ENCODE measurements around the gene GNA15. TPM values are rescaled to one million over a fixed set of nuclear protein-coding genes. Genes with fewer than 3 reads are reported as not detected.

The GNA15 gene
- total and polyA plus RNA-seq, 12 donors, result 0.42 to 8.9 (median 1.1) TPM

DNA sequence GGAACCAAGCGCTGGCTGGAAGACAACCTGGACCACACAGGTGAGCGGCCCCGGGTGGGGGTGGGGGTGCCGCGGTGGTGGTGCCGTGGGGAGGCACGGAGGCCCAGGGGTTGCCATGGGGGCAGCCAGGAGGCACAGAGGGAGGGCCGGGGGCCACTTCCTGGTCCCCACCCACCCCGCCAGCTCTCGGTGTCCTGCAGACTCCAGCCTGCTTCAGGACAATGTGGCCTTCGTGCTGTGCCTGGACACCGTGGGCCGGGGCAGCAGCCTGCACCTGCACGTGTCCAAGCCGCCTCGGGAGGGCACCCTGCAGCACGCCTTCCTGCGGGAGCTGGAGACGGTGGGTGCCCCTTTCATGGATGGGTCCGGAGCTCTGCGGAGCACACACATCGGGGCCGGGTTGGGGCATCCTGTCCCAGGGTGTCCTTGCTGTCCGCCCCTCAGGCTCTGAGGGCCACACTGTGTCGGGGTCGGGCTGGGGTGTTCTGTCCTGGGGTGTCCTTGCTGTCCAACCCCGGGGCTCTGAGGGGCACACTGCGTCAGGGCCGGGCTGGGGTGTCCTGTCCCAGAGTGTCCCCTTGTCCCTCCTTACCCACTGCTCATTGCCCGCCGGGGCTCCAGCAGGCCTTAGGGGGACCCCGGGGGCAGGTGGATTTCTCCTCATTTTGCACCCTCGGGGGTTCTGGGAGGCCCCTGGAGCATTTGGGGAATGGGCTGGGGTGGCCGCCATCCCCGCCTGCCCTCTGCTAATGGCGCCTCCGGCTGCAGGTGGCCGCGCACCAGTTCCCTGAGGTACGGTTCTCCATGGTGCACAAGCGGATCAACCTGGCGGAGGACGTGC, 68.2 kb downstream of the GNA15 start:
- TF ChIP-seq, protein P1, sequence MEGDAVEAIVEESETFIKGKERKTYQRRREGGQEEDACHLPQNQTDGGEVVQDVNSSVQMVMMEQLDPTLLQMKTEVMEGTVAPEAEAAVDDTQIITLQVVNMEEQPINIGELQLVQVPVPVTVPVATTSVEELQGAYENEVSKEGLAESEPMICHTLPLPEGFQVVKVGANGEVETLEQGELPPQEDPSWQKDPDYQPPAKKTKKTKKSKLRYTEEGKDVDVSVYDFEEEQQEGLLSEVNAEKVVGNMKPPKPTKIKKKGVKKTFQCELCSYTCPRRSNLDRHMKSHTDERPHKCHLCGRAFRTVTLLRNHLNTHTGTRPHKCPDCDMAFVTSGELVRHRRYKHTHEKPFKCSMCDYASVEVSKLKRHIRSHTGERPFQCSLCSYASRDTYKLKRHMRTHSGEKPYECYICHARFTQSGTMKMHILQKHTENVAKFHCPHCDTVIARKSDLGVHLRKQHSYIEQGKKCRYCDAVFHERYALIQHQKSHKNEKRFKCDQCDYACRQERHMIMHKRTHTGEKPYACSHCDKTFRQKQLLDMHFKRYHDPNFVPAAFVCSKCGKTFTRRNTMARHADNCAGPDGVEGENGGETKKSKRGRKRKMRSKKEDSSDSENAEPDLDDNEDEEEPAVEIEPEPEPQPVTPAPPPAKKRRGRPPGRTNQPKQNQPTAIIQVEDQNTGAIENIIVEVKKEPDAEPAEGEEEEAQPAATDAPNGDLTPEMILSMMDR (IDR thresholded peaks at IDR 0.05), result no peak
- intact Hi-C loops (cut with DNase I), result no loop called here
- Histone ChIP-seq H3K36me3 (peaks cover 0 to 89% (median 23%) of the 10 kb centered on the region in 9 donors), H3K9me3 (no peaks in the 10 kb centered on the region), H3K27ac (no peak overlapping the region), H3K4me1 (no peaks in the 10 kb centered on the region), H3K4me3 (no peak overlapping the region), H3K27me3 (no peaks in the 10 kb centered on the region)
- ATAC-seq (no peak), DNase-seq (no peak)
- WGBS, 2 donors, result 96 to 97% methylated on average over 42 to 43 of the region's 43 CpGs

DNA sequence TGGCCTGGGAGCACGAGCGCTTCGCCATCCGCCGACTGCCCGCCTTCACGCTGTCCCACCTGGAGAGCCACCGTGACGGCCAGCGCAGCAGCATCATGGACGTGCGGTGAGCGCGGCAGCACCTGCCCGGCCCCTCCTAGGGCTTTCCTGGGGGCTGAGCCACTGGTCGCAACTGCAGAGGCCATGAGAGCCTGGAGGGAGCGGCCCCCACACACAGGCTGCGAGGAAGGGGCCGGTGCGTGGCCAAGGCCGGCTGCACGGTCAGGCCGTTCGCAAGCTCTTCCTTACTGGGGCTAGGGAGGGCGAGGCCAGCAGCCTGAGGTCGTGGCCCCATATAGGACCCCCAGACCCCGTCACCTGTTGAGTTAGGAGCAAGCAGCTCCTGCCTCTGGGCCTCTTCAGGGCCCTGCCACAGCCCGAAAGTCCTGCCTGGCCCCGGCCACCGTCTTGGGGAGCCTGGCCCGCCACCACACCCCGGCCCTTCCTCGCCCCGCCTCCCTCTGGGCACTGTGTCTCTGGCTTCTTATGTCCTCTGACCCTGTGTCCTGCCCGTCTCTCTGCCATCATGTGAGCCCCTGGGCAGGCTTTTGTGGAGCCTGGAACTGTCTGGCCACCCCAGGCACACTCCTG, 68.9 kb downstream of the GNA15 start:
- no peaks in the 10 kb centered on the region for H3K27me3 ChIP-seq
- peaks cover 0 to 87% (median 20%) of the 10 kb centered on the region in 9 donors for H3K36me3 ChIP-seq
- DNase-seq (no peak), ATAC-seq (no peak)
- H3K4me3 ChIP-seq, result no peak overlapping the region
- TF ChIP-seq, protein P1 (IDR thresholded peaks at IDR 0.05), result no peak
- intact Hi-C loops (cut with DNase I), result no loop called here
- H3K9me3 ChIP-seq, result no peaks in the 10 kb centered on the region
- WGBS, 2 donors, result 95% methylated on average over 35 of the region's 35 CpGs
- H3K27ac ChIP-seq, result no peak overlapping the region
- H3K4me1 ChIP-seq, result no peaks in the 10 kb centered on the region

GRCh38 chr19:3206216-3206953, 70.6 kb downstream of the GNA15 start:
- Histone ChIP-seq H3K9me3 (no peaks in the 10 kb centered on the region), H3K27me3 (no peaks in the 10 kb centered on the region), H3K36me3 (peaks cover 0 to 75% (median 20%) of the 10 kb centered on the region in 9 donors), H3K4me3 (no peak overlapping the region), H3K27ac (no peak overlapping the region), H3K4me1 (no peaks in the 10 kb centered on the region)
- ATAC-seq (no peak), DNase-seq (no peak)
- TF ChIP-seq, protein P1 (IDR thresholded peaks at IDR 0.05), result no peak
- intact Hi-C loops (cut with DNase I), result no loop called here
- 96 to 97% methylated on average over 28 of the region's 28 CpGs for WGBS, 2 donors

- no peak for ATAC-seq
- Histone ChIP-seq H3K9me3 (no peaks in the 10 kb centered on the region), H3K27me3 (no peaks in the 10 kb centered on the region), H3K4me3 (no peak overlapping the region), H3K27ac (no peak overlapping the region), H3K4me1 (no peaks in the 10 kb centered on the region), H3K36me3 (peaks cover 0 to 62% (median 20%) of the 10 kb centered on the region in 9 donors)
- no peak for DNase-seq
- intact Hi-C loops (cut with DNase I), result no loop called here
- TF ChIP-seq, protein P1 (IDR thresholded peaks at IDR 0.05), result no peak
- WGBS, 2 donors, result 93 to 94% methylated on average over 43 of the region's 43 CpGs
Observed at GRCh38 chr19:3207461-3208242, 71.8 kb downstream of the GNA15 start.

Measured in heart right ventricle (tissue), 16 donors.